CD4-positive, alpha-beta memory T cell (primary cell): ENCODE data around the gene TYW3. TPM values are rescaled to one million over a fixed set of nuclear protein-coding genes. Genes with fewer than 3 reads are reported as not detected.
A peak's percentile ranks its signal among the peaks of the same experiment; 100 is the strongest.

Experiments used
- CTCF ChIA-PET: fragments of 350-600 bp; sonication (Branson Sonifier 250); formaldehyde crosslinking; loops from one replicate; lab custom pipeline; 2021; ENCODE audit warnings: inconsistent platforms; ENCODE audit not compliant: partially characterized antibody; lab: Charles Lee
- POLR2A ChIA-PET: fragments of 350-600 bp; sonication (Branson Sonifier 250); formaldehyde crosslinking; loops from one replicate; lab custom pipeline; 2021; ENCODE audit not compliant: partially characterized antibody; lab: Charles Lee
- DNase-seq, 5 donors: peaks; one replicate each; pipeline versions ENCODE4 v3.0.0 to v3.0.0-alpha.2; 2020 to 2022; ENCODE audit warnings: mixed read lengths in 1 of 5
- H3K27ac ChIP-seq: one replicate; pipeline ENCODE4 v1.7.0; 2013; ENCODE audit warnings: low read depth, low read length
- H3K27me3 ChIP-seq: 2 replicates; pipeline ENCODE4 v1.7.0; 2013; ENCODE audit warnings: mild to moderate bottlenecking, low read length, moderate library complexity; ENCODE audit not compliant: insufficient read depth
- H3K36me3 ChIP-seq: 2 replicates; pipeline ENCODE4 v1.7.0; 2013; ENCODE audit warnings: mild to moderate bottlenecking, low read length, moderate library complexity; ENCODE audit not compliant: insufficient read depth
- H3K4me1 ChIP-seq: 2 replicates; pipeline ENCODE4 v1.7.0; 2013; ENCODE audit warnings: mild to moderate bottlenecking, low read length, moderate library complexity; ENCODE audit not compliant: insufficient read depth
- H3K4me3 ChIP-seq, 2 donors: one replicate each; pipeline ENCODE4 v1.7.0; 2013; ENCODE audit warnings: low read length in 2 of 2, mild to moderate bottlenecking in 1 of 2
- H3K9me3 ChIP-seq, 2 donors: one replicate each; pipeline ENCODE4 v1.7.0; 2013; ENCODE audit warnings: low read length in 2 of 2, control low read depth in 1 of 2; ENCODE audit not compliant: control insufficient read depth in 1 of 2
- H3K27ac Mint-ChIP-seq, 7 donors: one replicate each; pipeline ENCODE4 v1.8.0; 2020 to 2021; ENCODE audit warnings: mixed read lengths in 7 of 7, mild to moderate bottlenecking in 6 of 7, inconsistent platforms in 3 of 7, moderate library complexity in 3 of 7
- H3K27me3 Mint-ChIP-seq, 2 donors: one replicate each; pipeline ENCODE4 v1.8.0; 2020 to 2021; ENCODE audit warnings: mixed read lengths in 2 of 2
- H3K36me3 Mint-ChIP-seq, 2 donors: one replicate each; pipeline ENCODE4 v1.8.0; 2020 to 2021; ENCODE audit warnings: mixed read lengths in 2 of 2, inconsistent platforms in 1 of 2, mild to moderate bottlenecking in 1 of 2
- H3K4me1 Mint-ChIP-seq, 4 donors: one replicate each; pipeline ENCODE4 v1.8.0; 2020 to 2021; ENCODE audit warnings: mixed read lengths in 4 of 4, mild to moderate bottlenecking in 1 of 4
- H3K4me3 Mint-ChIP-seq, 8 donors: one replicate each; pipeline ENCODE4 v1.8.0; 2020 to 2021; ENCODE audit warnings: mixed read lengths in 8 of 8, mild to moderate bottlenecking in 7 of 8, moderate library complexity in 6 of 8, inconsistent platforms in 3 of 8
- H3K9me3 Mint-ChIP-seq, 8 donors: one replicate each; pipeline ENCODE4 v1.8.0; 2020 to 2021; ENCODE audit warnings: mixed read lengths in 8 of 8, mild to moderate bottlenecking in 5 of 8, inconsistent platforms in 3 of 8, moderate library complexity in 1 of 8
- intact Hi-C: fragments of 100-400 bp; cut with micrococcal nuclease; formaldehyde crosslinking; loops from one replicate; pipeline ENCODE4 v1.15.1; 2023
- polyA plus RNA-seq, 2 donors: library from polyadenylated mRNA; unstranded; fragments of 300-500 nt; fragmentation: Illumina TruSeq; gene quantifications; one replicate each; pipeline ENCODE4 v1.2.3, GENCODE V29; 2021
- total RNA-seq, 2 experiments: library from RNA; stranded (reverse); gene quantifications; one replicate each; pipeline ENCODE4 v1.2.3, GENCODE V29; 2021

The TYW3 gene
- total and polyA plus RNA-seq, 4 experiments from 2014 or later: 7.3 to 19.9 (median 15.0) TPM

DNA sequence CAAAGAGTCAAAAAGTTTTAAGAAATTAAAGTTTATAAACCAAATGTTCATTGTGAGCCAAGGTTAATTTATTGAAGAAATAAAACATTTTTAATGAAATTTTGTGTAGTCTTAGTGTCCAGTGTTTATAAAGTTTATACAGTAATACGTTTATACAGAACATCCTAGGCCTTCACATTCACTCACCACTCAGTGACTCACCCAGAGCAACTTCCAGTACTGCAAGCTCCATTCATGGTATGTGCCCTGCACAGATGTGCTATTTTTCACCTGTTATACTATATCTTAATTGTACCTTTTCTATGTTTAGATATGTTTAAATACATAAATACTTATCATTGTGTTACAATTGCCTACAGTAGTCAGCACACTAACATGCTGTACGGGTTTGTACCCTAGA, 33.6 kb downstream of the TYW3 start:
- intact Hi-C loops: no loop called here
- Mint-ChIP-seq H3K27me3 (no peaks in the 10 kb centered on the region), H3K9me3 (no peaks in the 10 kb centered on the region), H3K36me3 (peaks cover 9 to 24% of the 10 kb centered on the region in 2 donors), H3K27ac (no peak overlapping the region), H3K4me3 (no peak overlapping the region), H3K4me1 (peaks cover 2 to 13% (median 8%) of the 10 kb centered on the region in 4 donors)
- H3K4me3 ChIP-seq: no peak overlapping the region
- H3K27ac ChIP-seq: no peak overlapping the region
- ChIA-PET POLR2A (no interaction called here), CTCF (no interaction called here)
- no peaks in the 10 kb centered on the region for H3K4me1 ChIP-seq
- no peaks in the 10 kb centered on the region for H3K36me3 ChIP-seq
- H3K9me3 ChIP-seq: no peaks in the 10 kb centered on the region
- H3K27me3 ChIP-seq: no peaks in the 10 kb centered on the region
- no peak for DNase-seq

DNA sequence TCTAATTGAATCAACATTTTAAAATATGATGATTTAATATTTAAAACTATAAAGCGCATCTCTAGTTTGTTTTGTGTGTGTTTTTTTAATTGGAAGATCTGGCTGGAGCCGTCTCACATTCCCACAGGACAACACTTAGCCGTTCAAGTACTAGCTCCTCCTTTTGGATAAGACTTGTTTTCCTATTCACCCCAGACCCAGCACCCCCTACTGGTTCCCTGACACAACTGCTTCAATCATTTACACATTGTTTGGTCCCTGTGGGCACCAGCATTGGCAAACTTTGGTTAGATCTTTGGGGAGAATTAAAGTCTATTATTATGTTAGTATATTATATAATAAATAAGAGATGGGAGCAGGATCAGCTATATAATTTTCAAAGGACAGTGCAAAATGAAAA, 34.5 kb downstream of the TYW3 start:
- Mint-ChIP-seq H3K4me1 (peaks cover 0 to 10% (median 6%) of the 10 kb centered on the region in 4 donors), H3K9me3 (no peaks in the 10 kb centered on the region), H3K27ac (no peak overlapping the region), H3K4me3 (no peak overlapping the region), H3K36me3 (peaks cover 6 to 16% of the 10 kb centered on the region in 2 donors), H3K27me3 (peaks cover 0 to 2% of the 10 kb centered on the region in 2 donors)
- intact Hi-C loops: no loop called here
- Histone ChIP-seq H3K27me3 (no peaks in the 10 kb centered on the region), H3K9me3 (no peaks in the 10 kb centered on the region), H3K36me3 (no peaks in the 10 kb centered on the region), H3K4me1 (no peaks in the 10 kb centered on the region), H3K27ac (no peak overlapping the region), H3K4me3 (no peak overlapping the region)
- no peak for DNase-seq
- CTCF ChIA-PET: interaction anchor here (1.1 kb wide), 1 partner anchor 17 kb away, joined by 3 read pairs; no protein-coding TSS in a partner anchor
- POLR2A ChIA-PET: no interaction called here

DNA sequence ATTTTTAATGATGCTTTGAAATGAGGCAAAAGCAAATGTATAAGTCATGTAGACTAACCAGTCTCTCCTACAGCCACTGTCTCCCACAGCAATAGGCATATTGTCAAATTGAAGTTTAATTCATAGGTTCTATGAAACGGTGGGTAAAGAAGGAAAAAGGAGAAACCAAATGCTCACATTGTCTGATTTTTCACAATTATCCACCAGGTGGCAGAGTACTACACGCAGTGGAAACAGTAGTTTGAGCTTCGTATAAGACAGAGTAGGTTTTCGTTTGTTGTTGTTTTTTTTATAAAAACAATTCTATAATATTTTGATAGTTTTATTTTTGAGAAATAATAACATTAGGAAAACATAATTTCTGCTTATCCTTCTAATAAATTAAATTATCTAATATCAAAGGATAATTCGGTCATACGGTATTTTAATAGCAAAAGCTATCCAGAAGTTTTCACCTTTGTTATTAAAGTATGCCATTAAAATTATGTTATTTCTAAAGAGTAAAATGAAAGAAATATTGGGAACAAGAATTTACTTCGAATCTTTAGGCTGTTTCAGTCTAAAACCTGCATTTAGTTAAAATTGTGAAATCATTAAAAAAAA, 39.1 kb downstream of the TYW3 start:
- Histone ChIP-seq H3K36me3 (no peaks in the 10 kb centered on the region), H3K27me3 (no peaks in the 10 kb centered on the region), H3K4me3 (no peak overlapping the region), H3K27ac (no peak overlapping the region), H3K4me1 (no peaks in the 10 kb centered on the region), H3K9me3 (no peaks in the 10 kb centered on the region)
- peak in 4 of 5 donors; percentile 6 to 31 (median 19) for DNase-seq
- CTCF ChIA-PET: interaction anchor here (0.5 to 1.9 kb wide), 8 partner anchors 9 to 64 kb away, joined by 3 to 6 read pairs (median 4); partner anchors contain the start of gene TYW3
- peaks cover 0 to 4% (median 1%) of the 10 kb centered on the region in 4 donors for H3K4me1 Mint-ChIP-seq
- H3K4me3 Mint-ChIP-seq: no peak overlapping the region
- H3K27me3 Mint-ChIP-seq: peaks cover 7 to 10% of the 10 kb centered on the region in 2 donors
- no peaks in the 10 kb centered on the region for H3K9me3 Mint-ChIP-seq
- H3K27ac Mint-ChIP-seq: no peak overlapping the region
- POLR2A ChIA-PET: no interaction called here
- intact Hi-C loops: no loop called here
- H3K36me3 Mint-ChIP-seq: no peaks in the 10 kb centered on the region

DNA sequence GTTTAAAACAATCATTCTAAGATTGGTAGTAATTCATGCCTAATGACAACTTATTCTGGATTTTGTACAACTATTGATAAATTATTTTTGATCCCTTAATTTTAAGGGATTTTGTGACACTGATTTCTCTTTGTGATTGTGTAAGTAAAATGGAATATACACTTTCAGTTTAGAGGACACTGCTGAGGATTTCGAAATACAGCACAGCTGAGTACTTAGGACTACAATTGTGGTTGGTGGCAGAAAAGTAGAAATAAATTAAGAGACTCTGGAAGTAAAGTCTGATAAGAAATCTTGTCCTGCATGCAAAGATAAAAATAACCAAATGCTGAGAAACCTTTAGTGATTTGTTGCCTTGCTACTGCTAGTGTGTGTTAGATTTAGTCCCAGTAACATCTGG, 40.0 kb downstream of the TYW3 start:
- Mint-ChIP-seq H3K27me3 (peaks cover 7 to 13% of the 10 kb centered on the region in 2 donors), H3K4me3 (no peak overlapping the region), H3K27ac (no peak overlapping the region), H3K4me1 (peaks cover 0 to 4% (median 1%) of the 10 kb centered on the region in 4 donors), H3K36me3 (no peaks in the 10 kb centered on the region), H3K9me3 (no peaks in the 10 kb centered on the region)
- no peaks in the 10 kb centered on the region for H3K27me3 ChIP-seq
- H3K4me3 ChIP-seq: no peak overlapping the region
- H3K4me1 ChIP-seq: no peaks in the 10 kb centered on the region
- no peak for DNase-seq
- ChIA-PET CTCF (interaction anchor here (1.7 to 1.9 kb wide), 2 partner anchors 13 to 39 kb away, joined by 5 read pairs; partner anchors contain the start of gene TYW3), POLR2A (no interaction called here)
- no peaks in the 10 kb centered on the region for H3K36me3 ChIP-seq
- H3K27ac ChIP-seq: no peak overlapping the region
- intact Hi-C loops: no loop called here
- no peaks in the 10 kb centered on the region for H3K9me3 ChIP-seq

DNA sequence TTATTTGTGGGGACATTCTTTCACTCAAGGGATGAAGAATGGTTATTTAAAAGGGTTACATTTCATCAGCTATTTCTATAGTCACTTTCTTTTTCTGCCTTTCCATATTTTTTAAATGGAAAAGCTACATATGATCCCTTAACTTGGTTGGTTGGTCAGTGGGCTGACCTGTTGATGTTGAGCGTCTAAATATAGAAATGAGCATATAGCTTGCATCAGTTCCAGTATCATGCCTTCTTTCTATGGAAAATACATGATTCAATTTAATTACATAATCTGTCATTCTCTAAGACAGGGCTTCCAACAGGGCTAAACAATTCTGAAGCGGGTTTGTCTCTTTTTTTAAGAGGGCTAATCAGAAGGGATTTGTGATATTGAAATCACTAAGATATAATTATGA, 40.6 kb downstream of the TYW3 start:
- H3K36me3 ChIP-seq: no peaks in the 10 kb centered on the region
- no peak for DNase-seq
- no peaks in the 10 kb centered on the region for H3K9me3 ChIP-seq
- Mint-ChIP-seq H3K27ac (no peak overlapping the region), H3K27me3 (peaks cover 10 to 13% of the 10 kb centered on the region in 2 donors), H3K4me1 (peaks cover 0 to 4% (median 1%) of the 10 kb centered on the region in 4 donors), H3K36me3 (no peaks in the 10 kb centered on the region), H3K9me3 (no peaks in the 10 kb centered on the region), H3K4me3 (no peak overlapping the region)
- no peak overlapping the region for H3K27ac ChIP-seq
- ChIA-PET POLR2A (no interaction called here), CTCF (no interaction called here)
- no peak overlapping the region for H3K4me3 ChIP-seq
- H3K27me3 ChIP-seq: no peaks in the 10 kb centered on the region
- no peaks in the 10 kb centered on the region for H3K4me1 ChIP-seq
- intact Hi-C loops: no loop called here

DNA sequence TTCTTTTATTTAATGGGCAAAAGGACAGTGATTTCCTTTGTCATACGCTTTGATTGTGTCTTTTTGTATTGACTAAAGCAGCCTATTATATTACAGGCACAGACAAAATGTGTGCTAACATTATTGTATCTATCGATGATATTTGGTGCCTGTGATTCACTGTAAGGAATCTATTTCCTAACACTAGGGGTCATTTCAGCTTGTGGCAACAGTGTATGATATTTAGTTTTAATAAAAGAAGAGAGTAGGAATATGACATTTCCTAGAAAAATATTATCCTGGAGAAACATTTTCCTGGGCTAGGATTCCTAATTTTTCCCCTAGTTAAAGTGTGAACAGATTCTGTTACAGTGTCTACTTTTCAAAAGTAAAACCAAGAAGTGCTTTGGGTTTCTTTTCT, 42.8 kb downstream of the TYW3 start:
- H3K4me3 ChIP-seq: no peak overlapping the region
- H3K27ac ChIP-seq: no peak overlapping the region
- H3K36me3 ChIP-seq: no peaks in the 10 kb centered on the region
- no peak overlapping the region for H3K27ac Mint-ChIP-seq
- CTCF ChIA-PET: interaction anchor here (1.2 kb wide), 1 partner anchor 15 kb away, joined by 3 read pairs; no protein-coding TSS in a partner anchor
- H3K27me3 ChIP-seq: no peaks in the 10 kb centered on the region
- H3K9me3 ChIP-seq: no peaks in the 10 kb centered on the region
- no peak overlapping the region for H3K4me3 Mint-ChIP-seq
- H3K9me3 Mint-ChIP-seq: no peaks in the 10 kb centered on the region
- no peaks in the 10 kb centered on the region for H3K4me1 ChIP-seq
- no peak for DNase-seq
- POLR2A ChIA-PET: no interaction called here
- intact Hi-C loops: no loop called here
- H3K4me1 Mint-ChIP-seq: peaks cover 0 to 4% (median 1%) of the 10 kb centered on the region in 4 donors
- peaks cover 10 to 16% of the 10 kb centered on the region in 2 donors for H3K27me3 Mint-ChIP-seq
- no peaks in the 10 kb centered on the region for H3K36me3 Mint-ChIP-seq

DNA sequence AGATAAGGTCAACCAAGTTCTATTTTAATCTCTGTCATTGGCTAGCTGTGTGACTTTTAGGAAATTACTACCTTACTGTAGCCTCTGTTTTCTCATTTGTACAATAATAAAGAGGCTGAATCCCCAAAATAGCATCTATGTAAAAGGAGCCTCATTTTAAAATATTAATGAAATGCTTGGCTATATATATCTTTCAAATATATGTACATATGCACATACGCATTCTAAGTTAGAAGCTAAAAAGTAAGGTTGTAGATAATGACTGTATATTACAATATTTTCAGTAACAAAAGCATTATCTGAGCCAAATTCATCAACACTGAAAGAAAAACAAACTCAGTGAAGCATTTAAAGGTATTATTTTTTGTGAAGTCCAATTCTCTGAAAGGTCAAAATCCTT, 44.6 kb downstream of the TYW3 start:
- ChIA-PET CTCF (interaction anchor here (1.1 kb wide), 1 partner anchor 9 kb away, joined by 3 read pairs; no protein-coding TSS in a partner anchor), POLR2A (no interaction called here)
- DNase-seq: no peak
- Mint-ChIP-seq H3K4me3 (no peak overlapping the region), H3K27ac (no peak overlapping the region), H3K9me3 (no peaks in the 10 kb centered on the region), H3K27me3 (peaks cover 10 to 14% of the 10 kb centered on the region in 2 donors), H3K4me1 (peaks cover 0 to 3% (median 0%) of the 10 kb centered on the region in 4 donors), H3K36me3 (no peaks in the 10 kb centered on the region)
- intact Hi-C loops: no loop called here
- H3K27me3 ChIP-seq: no peaks in the 10 kb centered on the region
- no peak overlapping the region for H3K4me3 ChIP-seq
- no peak overlapping the region for H3K27ac ChIP-seq
- no peaks in the 10 kb centered on the region for H3K9me3 ChIP-seq
- no peaks in the 10 kb centered on the region for H3K4me1 ChIP-seq
- no peaks in the 10 kb centered on the region for H3K36me3 ChIP-seq
